HCT116 (cell line): ENCODE results near the gene FSTL4.

Source experiments
- EGR1 ChIP-seq: IDR thresholded peaks from 2 replicates; pipeline ENCODE4 v1.6.1; 2012; ENCODE audit warnings: low read depth
- EZH2 ChIP-seq: fragments of 200-600 bp; sonication (generic); IDR thresholded peaks from 2 replicates; pipeline ENCODE4 v1.6.1; 2017; ENCODE audit warnings: antibody characterized with exemption, mixed run types
- EZH2phosphoT487 ChIP-seq: fragments of 200-600 bp; IDR thresholded peaks from 2 replicates; pipeline ENCODE4 v1.6.1; 2018; ENCODE audit warnings: antibody characterized with exemption, borderline replicate concordance
- POLR2A ChIP-seq: IDR thresholded peaks from 2 replicates; pipeline ENCODE4 v1.7.0; 2011; ENCODE audit warnings: borderline replicate concordance; ENCODE audit not compliant: insufficient read depth, insufficient read length; ENCODE audit errors: extremely low read depth
- POLR2AphosphoS5 ChIP-seq: IDR thresholded peaks from 2 replicates; pipeline ENCODE4 v1.6.1; 2011; ENCODE audit warnings: mild to moderate bottlenecking, low read depth, low read length, moderate library complexity
- SIN3A ChIP-seq: IDR thresholded peaks from 2 replicates; pipeline ENCODE4 v1.6.1; 2012; ENCODE audit warnings: low read depth
- SP1 ChIP-seq: IDR thresholded peaks from 2 replicates; pipeline ENCODE4 v1.6.1; 2012; ENCODE audit warnings: low read depth
- SRF ChIP-seq: IDR thresholded peaks from 2 replicates; pipeline ENCODE4 v1.6.1; 2012; ENCODE audit warnings: low read depth
- YY1 ChIP-seq: IDR thresholded peaks from 2 replicates; pipeline ENCODE4 v1.6.1; 2011; ENCODE audit warnings: low read length, low read depth, moderate library complexity, mild to moderate bottlenecking; ENCODE audit not compliant: insufficient replicate concordance; ENCODE audit errors: extremely low read depth
- ZNF274 ChIP-seq: fragments of 200-500 bp; sonication (Bioruptor generic); IDR thresholded peaks from 2 replicates; pipeline ENCODE4 v1.6.1; 2014; ENCODE audit warnings: mild to moderate bottlenecking, low read depth, low read length, inconsistent platforms
- TF ChIP-seq, protein P1 (sequence below), 3 experiments: fragments of 200-600 bp in 1 of 3; sonication (generic) in 1 of 3; IDR thresholded peaks in 2 of 3; conservative IDR thresholded peaks in 1 of 3; 2 replicates each; pipeline ENCODE4 v1.5.1; 2012 to 2017; ENCODE audit warnings: low read depth in 2 of 3, low read length in 2 of 3, antibody characterized with exemption in 1 of 3, borderline replicate concordance in 1 of 3, control low read depth in 1 of 3, mild to moderate bottlenecking in 1 of 3, mixed read lengths in 1 of 3, mixed run types in 1 of 3, moderate library complexity in 1 of 3; ENCODE audit not compliant: insufficient read depth in 1 of 3
- TF ChIP-seq, protein P2 (sequence below): IDR thresholded peaks from 2 replicates; pipeline ENCODE4 v1.6.1; 2012

DNA sequence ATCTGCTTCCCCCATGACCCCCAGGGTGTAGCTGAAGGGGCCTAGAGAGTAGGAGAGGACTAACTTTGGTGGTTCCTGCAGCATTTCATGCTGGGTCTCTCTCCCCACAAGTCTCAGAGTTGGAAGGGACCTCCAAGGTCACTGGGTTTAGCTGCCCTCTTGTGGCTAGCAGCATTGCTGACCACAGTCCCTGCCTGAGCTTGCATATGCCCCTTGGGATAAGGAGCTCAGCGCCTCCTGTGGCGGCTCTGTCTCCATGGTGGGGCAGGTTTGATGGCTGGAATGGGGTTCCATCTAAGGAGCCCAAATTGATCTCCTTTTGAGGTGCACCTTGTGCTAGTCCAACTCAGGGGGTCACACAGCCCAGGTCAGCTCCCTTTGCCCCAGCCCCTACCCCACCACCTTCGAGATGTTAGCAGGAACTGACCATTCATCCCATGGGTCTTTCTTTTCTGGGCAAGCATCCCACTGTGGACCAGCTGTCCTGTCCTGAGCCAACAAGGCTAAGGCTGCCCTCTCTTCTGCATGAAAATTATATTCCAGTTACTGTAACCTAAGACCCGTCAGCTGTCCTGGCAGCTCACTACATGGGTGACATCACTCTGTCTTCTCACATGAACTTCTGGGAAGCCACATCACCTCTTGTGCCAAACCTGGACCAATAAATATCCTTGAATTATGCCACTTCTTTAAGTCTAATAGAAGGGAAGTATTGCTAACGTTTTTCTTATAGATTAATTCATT lies 364.3 kb downstream of the FSTL4 start:
- TF ChIP-seq, protein P1, sequence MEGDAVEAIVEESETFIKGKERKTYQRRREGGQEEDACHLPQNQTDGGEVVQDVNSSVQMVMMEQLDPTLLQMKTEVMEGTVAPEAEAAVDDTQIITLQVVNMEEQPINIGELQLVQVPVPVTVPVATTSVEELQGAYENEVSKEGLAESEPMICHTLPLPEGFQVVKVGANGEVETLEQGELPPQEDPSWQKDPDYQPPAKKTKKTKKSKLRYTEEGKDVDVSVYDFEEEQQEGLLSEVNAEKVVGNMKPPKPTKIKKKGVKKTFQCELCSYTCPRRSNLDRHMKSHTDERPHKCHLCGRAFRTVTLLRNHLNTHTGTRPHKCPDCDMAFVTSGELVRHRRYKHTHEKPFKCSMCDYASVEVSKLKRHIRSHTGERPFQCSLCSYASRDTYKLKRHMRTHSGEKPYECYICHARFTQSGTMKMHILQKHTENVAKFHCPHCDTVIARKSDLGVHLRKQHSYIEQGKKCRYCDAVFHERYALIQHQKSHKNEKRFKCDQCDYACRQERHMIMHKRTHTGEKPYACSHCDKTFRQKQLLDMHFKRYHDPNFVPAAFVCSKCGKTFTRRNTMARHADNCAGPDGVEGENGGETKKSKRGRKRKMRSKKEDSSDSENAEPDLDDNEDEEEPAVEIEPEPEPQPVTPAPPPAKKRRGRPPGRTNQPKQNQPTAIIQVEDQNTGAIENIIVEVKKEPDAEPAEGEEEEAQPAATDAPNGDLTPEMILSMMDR (IDR thresholded peaks at IDR 0.05 in 2 of 3, conservative IDR thresholded peaks at IDR 0.05 in 1 of 3; ENCODE audit: borderline replicate concordance in 1 of 3, insufficient read depth in 1 of 3, low read depth in 2 of 3, low read length in 2 of 3): peak in 2 of 3 experiments; percentile 69 to 89; a peak in 4 of 6 replicates
- TF ChIP-seq EZH2: no peak
- peak; percentile 65 for TF ChIP-seq YY1
- no peak for TF ChIP-seq POLR2AphosphoS5
- no peak for TF ChIP-seq SP1
- TF ChIP-seq SIN3A: no peak
- no peak for TF ChIP-seq EGR1
- TF ChIP-seq SRF: no peak
- no peak for TF ChIP-seq POLR2A
- no peak for TF ChIP-seq EZH2phosphoT487
- TF ChIP-seq ZNF274: no peak
- TF ChIP-seq, protein P2, sequence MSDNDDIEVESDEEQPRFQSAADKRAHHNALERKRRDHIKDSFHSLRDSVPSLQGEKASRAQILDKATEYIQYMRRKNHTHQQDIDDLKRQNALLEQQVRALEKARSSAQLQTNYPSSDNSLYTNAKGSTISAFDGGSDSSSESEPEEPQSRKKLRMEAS: no peak
